Activated gamma-delta T cell (primary cell): ENCODE measurements around the gene COL25A1.

ENCODE experiments used
- DNase-seq: peaks from one replicate; lab custom pipeline; 2025; lab: John Stamatoyannopoulos, UW

The COL25A1 gene

DNA sequence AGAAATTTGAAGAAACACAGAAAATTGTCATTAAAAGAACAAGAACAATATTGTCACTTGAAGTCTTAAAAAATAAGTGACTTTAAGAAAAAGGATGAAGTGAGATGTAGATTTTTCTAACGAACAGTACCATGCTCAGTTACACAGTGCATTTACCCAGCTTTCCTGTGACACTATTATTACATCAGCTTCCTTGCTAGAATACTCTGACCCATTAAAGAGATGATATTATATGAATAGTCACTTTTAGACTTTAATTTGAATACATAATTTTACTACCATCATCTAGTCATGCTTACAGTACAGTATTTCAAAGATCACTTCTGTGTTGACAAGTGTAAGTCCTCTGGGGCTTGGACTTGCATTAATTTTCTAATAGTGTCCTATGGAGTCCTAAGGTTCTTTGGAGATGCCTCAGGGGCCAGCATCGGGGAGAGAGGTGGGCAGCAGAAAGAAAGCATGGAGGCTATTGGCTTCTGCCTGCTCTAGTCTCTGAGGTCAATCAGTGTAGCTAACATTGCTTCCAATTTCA, 10.7 kb downstream of the COL25A1 start:
- no peak for DNase-seq

DNA sequence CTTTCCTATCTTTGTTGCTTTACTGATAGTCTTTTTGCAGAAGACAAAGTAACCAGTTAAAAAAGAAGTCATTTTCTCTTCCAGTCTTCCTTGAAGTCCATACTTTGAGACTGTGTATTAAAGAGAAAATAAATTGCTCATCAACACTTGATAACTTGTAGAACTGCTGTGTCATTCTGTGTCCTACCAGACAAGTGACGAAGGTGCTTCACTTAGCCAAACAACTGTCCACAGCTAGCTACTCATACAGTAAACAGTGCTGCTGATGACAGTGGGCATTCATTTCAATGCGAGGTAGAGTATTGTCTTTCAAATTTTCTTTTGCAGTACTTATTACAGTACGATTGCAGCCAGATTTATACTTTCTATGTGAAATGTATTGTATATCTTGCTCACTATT, 11.5 kb downstream of the COL25A1 start:
- DNase-seq, result no peak

DNA sequence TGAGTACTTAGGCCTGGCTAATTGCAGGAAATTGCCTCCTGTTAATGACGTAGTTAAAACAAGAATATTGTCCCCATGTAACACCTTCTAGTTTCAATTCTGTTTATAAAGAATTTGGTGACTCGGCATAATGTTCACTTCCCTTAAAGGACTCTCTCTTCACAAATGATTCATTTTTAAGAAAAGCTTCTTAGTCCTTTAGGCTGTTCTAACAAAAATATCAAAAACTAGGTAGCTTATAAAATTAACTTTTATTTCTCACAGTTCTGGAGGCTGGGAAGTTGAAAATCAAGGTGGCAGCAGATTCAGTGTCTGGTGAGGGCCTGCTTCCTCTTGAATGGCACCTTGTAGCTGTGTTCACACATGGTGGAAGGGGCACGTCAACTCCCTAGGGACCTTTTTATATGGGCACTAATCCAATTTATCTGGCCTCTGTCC, 23.8 kb downstream of the COL25A1 start:
- DNase-seq, result no peak

DNA sequence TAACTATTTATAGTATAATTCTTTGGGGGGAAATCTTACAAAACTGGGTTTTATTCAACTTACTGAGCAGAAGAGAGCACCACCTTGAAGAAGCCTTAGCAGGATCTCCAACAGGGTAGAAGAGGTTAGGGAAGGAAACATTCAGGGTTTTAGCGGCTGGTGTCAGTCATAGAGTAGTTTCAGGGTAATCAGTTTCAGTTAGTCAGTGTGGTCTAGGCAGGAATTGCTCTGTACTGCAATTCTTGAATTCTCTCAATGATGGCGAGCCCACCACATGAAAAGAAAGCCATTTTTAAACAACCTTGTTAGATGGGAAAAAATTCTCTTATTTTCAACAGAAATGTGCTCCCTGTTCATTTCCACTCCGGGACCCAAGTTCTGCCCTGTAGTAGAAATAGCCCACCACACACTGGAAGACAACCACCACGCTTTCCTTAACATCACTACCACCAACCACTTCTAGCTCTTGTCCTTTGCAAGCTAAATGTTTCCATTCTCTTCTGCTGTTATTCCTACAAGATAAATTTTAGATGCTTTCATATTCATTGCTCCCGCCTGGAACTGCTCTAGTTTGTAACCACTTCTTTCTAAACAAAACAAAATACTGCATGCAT, 25.9 kb downstream of the COL25A1 start:
- no peak for DNase-seq

DNA sequence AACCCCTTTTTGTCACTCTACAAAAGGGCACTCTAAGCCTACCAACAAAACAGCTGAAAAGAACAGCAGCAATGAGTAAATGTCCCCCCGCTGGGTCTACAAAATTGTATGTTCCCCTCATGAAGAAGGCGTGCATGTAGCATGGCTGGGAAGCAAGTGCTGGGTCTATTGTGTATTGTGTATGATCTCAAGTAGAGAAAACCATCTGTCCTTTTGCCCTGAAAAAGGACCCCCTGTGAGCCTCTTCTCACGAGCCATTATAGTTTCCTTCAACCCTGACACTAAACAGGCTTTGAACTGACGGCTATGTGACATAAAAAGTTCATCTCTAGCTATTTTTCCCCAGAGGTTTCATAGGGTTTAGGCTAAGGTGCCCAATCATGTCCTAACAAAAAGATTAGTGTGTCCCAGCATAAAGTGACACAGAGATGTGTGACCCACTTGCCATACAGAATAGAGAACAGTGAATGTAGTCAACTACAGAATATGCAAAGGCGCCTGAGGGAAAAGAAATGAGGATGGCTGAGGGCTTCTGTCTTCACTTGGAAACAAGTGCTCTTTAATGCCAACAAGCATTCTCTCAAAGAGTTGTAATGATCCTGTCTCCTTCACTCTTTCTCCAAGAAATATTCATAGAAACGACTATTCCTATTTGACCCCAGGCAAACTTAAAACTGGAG, 27.3 kb downstream of the COL25A1 start:
- DNase-seq, result no peak

DNA sequence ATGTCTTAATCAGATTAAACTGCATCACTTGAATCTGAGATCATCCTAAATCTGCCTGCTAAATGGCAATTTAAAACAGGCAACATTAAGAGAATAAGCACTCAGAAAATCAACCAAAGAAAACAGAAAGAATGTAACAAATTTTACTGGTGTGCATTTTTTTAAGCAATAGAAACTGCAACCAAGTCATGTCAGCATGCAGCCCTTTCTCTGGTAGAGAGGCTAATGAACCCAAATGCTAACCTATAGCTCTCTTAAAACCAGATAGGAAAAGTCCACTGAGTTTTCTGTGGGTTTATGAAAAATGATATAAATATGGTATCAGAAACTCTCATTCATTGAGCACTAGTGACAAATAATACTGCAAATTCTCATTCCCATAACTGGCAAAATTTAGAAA, 35.6 kb downstream of the COL25A1 start:
- DNase-seq, result no peak

DNA sequence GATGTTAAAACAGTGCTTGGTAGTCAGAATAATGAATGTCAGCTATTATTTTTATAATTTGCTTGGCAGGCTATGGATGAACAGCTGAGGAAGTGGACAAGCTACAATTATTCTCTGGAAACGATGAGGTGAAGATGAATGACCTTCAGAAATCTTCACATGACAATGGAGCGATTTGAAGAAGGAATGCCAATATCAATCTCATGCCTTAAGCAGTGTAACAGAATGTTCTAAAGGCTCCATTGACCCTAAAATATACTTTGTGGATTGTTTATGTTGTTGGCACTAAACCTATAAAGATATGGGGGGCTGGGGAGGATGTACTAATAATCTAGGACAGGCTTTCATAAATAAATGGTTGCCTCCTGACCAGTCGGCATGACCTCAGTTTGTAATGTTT, 36.2 kb downstream of the COL25A1 start:
- DNase-seq, result no peak

DNA sequence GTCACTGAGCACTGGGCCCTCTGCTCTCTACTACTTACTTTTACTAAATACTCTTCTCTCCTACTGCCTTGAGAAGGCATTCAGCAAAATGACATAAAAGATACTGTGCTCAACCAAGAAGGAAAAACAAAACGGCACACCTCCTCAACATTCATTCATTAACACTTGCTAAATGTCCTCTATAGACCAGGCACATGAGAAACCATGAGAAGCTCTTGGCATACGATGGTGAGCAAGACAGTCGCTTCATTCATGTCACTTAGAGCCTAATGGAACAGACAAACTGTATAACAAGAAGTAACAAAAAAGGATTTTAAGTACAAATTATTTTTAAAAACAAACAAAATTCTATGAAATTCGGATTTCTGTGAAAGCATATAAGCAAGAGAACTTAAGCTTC, 38.7 kb downstream of the COL25A1 start:
- no peak for DNase-seq

DNA sequence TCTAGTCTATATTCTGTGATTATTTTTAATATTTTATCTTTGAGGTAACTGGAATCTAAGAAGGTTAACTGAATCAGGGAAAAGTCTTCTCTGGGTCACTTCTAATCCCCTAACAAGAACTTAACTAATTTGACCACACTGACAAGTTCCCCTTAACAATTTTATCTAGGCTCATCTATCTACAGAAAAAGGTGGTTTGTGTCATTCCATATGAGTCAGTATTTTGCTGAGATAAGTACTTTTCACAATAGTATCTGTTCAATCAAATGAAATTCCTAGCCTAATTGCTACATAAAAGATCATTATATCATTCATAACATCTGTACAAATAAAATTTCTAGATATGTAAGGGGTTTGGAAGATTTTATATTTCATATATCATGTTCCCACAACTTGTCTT, 45.6 kb downstream of the COL25A1 start:
- DNase-seq, result no peak

DNA sequence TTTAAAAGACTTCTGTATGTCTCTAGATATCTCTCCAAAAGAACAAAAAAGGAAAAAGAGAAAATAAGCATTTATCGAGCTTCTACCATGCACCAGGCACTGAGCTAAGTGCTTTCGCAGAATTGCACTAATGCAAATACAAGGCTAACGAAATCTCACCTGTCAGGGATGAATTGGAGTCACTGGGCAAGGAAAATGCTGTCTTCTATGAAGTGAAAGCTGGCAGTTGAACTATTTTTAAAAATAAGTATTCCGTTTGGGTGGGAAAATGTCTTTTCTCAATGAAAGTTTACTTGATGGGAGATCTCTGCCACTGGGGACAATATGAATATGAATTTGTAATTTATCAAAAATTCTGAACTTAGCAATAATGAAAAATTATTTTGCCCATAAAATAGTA, 47.6 kb downstream of the COL25A1 start:
- DNase-seq, result no peak

DNA sequence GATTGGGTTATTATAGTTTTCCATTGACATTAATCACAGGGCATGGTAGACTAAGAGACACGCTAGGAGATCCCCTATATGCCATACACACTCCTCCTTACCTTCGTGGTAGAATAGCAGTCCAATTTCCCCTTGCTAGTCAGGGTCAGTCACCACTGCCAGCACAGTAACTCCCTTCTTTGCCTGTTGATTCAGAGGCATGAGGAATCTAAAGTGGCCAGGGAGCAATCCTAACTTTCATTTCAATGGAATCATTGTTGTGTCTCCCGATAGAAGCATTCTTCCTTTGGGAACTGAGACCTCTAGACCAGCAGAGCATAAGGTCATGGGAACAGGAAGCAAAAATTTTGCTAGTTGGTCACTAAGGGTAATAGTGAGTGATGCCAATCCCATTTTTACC, 51.1 kb downstream of the COL25A1 start:
- no peak for DNase-seq

DNA sequence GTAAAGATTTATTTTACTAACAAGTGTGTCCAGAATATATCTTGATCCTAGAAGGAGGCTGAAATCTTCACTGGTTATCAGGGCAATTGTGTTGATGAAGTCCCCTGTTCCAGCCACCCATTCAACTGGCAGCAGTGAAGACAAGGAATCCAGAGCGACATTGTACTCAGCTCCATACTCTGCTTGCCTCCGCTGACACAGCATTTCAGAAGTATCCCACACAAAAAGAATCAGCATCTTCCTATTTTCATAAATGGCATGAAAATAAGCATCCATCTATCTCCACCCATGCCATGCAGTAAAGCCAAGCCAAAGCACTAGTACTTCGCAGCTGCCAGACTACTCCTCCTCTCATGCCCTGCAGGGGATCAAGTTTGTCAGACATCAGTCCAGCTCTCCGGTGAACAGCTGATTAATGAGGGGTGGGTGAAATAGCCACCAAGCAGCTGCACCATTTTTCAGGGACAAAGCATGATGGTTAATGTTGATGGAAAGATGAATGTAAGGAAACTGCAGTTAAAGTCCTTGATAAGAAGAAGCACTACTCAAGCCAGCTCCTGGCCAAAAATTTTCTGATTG, 54.0 kb downstream of the COL25A1 start:
- no peak for DNase-seq

DNA sequence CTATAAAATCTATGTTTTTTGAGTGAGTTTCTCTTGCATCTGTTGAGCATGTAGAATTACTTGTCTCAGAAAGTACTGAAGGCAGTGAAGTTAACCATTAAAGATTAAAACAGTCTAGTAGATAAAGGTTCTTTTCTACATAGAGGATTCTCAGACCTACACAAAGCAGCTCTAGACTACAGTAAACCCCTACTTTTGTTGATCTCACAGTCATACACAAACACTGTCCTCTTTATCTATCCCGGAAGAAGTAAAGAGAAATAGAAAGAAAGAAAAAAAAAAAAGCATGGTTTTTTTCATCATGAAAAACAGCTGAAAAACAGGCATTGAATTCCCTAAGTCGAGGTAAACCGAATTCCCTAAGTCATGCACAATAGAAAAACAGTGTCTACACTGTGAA, 58.6 kb downstream of the COL25A1 start:
- DNase-seq, result no peak

DNA sequence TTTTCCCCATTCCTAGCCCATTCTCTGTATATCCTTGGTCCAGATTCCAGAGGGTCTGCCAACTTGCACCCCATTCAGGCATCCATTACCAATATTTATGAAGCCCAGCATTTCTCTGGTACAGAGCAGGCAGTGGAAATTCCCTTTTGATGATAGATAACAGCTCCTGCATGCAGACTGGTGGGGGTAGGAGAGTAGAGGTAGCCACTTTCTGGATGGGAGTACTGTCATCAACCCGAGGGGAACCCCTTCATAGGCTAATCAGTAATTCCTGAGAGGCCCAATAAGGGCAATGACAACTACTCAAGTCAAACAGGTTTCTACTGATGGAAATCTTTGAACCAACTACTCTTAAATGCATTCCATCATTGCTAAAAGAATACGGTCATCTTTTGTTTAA, 63.7 kb downstream of the COL25A1 start:
- no peak for DNase-seq

DNA sequence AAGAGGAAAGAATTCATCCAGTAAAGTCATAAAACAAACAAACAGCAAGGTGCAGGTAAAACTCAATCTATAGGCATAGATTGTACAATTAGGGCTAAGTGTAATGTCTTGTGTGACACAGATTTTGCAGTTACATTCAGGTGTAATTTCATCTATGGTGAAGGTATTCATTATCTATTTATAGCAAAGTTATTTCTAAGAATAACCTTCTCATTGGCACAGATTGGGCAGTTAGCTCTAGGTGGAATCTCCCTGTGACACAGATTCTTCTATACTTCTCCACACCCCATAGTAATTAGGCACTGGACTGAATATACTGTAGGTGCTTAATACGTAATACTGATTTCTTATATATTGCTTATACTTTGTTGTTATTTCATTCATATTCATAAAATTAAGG, 66.8 kb downstream of the COL25A1 start:
- no peak for DNase-seq

DNA sequence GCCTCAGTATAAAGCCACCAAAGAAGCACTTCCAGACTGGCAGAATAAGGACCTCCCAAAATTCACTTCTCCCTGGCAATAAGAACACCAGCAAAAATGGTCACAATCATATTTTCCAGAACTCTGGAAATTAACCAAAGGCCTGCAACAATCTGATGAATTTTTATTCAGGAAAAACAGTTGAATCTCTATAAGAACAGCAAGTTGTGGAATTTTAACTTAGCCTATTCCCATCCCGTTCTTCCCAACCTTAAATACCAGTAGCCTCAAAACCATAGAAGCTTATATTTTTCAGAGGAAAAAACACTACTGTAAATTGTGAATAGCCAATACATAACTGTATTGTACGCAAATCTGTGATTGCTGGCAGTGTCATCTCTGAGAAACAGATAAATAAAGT, 67.9 kb downstream of the COL25A1 start:
- no peak for DNase-seq

DNA sequence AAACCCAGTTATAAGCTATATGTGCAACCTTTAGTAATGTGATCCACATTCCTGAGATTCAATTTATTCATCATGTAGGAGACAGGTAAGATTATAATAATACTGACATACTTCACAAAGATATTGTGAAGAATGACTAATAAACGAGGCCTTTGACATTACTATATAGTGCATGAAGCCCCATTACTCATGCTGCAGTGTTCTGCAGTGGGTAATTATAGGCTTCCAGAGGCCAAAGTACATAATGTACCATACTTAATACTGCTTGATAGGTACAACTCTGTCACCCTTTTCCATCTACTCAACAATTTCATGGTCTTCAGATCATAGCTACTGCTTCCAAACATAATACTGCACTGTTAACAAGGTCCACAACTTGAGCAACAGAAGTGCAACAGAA, 68.9 kb downstream of the COL25A1 start:
- no peak for DNase-seq

DNA sequence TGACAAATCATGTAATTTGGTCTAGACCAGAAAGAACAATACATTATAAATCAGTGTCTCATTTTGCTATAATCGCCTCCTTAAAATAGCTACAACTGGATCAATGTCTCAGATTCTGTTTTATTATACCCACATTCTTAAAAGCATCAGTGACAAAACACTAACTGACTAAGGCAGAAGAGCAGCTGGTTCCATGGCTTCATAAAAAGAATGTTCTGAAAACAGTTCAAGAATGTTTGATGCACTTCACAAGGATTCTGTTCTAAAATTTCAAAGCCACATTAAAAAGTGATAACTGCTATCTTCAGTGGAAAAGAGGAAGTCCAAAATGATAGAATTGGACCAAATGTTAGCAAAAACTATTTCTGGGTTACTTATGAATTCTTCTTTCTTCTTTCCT, 69.8 kb downstream of the COL25A1 start:
- no peak for DNase-seq

DNA sequence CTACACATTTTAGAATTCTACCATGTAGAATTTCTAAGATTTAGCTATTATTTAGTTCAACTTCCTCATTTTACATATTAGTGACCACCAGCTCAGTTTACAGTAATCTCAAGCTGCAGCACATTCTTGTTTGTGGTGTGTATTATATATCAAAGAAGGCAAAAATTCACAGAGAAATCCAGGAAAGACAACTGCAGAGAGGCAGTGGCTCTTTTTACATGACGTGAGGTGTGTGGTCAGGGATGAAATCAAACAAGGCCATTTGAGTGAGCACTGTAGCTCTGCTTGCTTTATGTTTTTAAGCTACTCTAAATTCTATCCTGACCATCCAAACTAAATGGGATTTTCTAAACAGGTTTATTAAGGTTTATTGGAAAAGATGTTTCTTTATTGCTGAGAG, 71.1 kb downstream of the COL25A1 start:
- no peak for DNase-seq

DNA sequence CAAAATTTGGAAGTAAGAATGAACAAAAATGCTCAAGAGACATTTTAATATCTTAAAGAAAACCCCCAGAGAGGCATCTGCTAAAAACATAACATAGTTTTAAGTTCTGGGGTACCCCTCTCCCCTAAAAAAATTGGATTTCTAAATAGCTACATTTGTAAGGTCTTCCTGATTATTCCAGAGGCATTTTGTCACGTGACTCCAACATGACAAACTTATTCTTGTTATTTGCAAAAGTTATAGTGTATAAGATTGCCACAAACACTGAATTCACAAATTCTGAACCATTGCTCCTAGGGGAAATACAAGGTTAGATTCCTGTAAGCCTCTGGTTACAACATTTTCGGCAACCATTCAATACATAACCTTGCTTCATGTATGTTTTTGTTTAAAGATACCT, 73.4 kb downstream of the COL25A1 start:
- no peak for DNase-seq

DNA sequence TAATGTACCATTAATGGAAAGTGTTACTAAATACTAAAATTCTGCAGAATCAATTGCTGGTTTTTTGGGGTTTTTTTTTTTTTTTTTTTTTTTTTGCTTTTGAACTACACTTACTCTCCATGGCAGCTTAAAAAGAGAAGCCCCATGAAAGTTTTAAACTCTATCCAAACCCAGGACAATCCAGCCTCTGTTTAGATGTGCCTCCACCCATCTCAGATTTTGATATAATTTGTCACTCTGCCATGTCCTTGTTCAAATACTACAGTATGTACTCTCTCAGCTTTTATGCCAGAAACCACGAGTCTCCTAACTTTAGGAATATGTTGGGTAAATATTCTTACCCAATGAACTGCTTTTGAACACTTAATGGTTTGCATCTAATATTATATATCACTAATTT, 84.2 kb downstream of the COL25A1 start:
- no peak for DNase-seq

DNA sequence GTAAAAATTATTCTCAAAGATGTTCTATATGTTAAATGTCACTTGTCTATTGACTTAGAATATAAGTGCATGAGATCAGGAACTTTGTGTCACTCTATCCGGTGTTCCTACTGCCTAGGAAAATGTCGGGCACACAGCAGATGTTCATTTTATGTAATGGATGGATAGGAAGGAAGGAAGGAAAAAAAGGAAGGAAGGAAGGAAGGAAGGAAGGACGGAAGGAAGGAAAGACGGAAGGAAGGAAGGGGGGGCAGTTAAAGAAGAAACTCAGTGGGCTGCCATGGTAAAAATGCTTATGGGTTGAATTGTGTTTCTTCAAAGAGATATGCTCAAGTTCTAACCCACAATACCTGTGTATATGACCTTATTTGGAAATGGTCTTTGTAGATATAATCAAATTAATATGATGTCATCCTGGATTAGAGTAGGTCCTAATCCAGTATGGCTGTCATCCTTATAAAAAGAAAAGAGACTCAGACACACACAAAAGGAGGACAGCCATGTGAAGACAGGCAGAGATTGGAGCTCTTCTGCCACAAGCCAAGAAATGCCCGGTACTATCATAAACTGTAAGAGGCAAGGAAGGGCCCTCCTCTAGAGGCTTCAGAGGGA, 86.3 kb downstream of the COL25A1 start:
- no peak for DNase-seq

DNA sequence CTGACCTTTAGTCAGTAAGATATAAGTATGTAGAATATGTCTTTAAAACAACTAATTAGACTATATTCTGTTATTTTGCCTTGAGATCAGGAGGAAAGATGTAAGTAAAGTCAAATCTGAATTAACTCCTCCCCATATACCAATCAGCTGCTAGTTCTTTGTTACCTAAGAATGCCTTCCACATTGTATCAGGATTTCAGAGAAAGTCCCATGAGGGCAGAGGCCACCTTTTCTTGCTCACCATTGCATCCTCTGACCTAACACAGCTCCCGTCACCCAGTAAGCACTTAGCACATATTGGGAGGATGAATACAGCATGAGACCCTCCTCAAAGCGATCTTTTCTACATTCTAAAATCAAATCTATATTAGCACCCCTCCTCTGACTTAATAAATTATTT, 87.0 kb downstream of the COL25A1 start:
- DNase-seq, result no peak
